Heart left ventricle (tissue), 16 donors: ENCODE data around the gene HMGB1. TPM values are rescaled to one million over a fixed set of nuclear protein-coding genes. Genes with fewer than 3 reads are reported as not detected.

Experiments used
- ATAC-seq, 4 donors: fragments of 200-7000 bp; cut with Tn5 transposase; one replicate each; pipeline ENCODE4 v1.9.1; 2020 to 2022; ENCODE audit warnings: moderate library complexity in 4 of 4, mild to moderate bottlenecking in 3 of 4, moderate number of reproducible peaks in 1 of 4
- DNase-seq, 5 donors: peaks; one replicate each; pipeline ENCODE4 v3.0.0-alpha.2; 2020
- H3K27ac ChIP-seq, 12 donors: fragments of 200-600 bp; sonication (generic) in 4 of 12; one replicate each; pipeline versions ENCODE4 v1.5.0 to v1.8.0; 2016 to 2022; ENCODE audit warnings: mild to moderate bottlenecking in 2 of 12
- H3K27me3 ChIP-seq, 9 donors: fragments of 200-600 bp; sonication (generic) in 2 of 9; one replicate each; pipeline versions ENCODE4 v1.5.1 to v1.8.0; 2016 to 2022; ENCODE audit warnings: mild to moderate bottlenecking in 3 of 9
- H3K36me3 ChIP-seq, 9 donors: fragments of 200-600 bp; sonication (generic) in 2 of 9; one replicate each; pipeline versions ENCODE4 v1.5.0 to v1.8.0; 2018 to 2022; ENCODE audit warnings: mild to moderate bottlenecking in 2 of 9
- H3K4me1 ChIP-seq, 12 donors: fragments of 200-600 bp; sonication (generic) in 4 of 12; one replicate each; pipeline versions ENCODE4 v1.5.0 to v1.8.0; 2016 to 2022; ENCODE audit warnings: mild to moderate bottlenecking in 3 of 12
- H3K4me3 ChIP-seq, 12 donors: fragments of 200-600 bp; sonication (generic) in 4 of 12; one replicate each; pipeline versions ENCODE4 v1.5.0 to v1.8.0; 2017 to 2022; ENCODE audit warnings: mild to moderate bottlenecking in 9 of 12, moderate library complexity in 4 of 12
- H3K9me3 ChIP-seq, 12 donors: fragments of 200-600 bp; sonication (generic) in 4 of 12; one replicate each; pipeline versions ENCODE4 v1.5.0 to v1.8.0; 2016 to 2022; ENCODE audit warnings: mild to moderate bottlenecking in 1 of 12
- CTCF ChIP-seq, 12 donors: fragments of 200-600 bp; sonication (generic) in 4 of 12; IDR thresholded peaks; one replicate each; pipeline versions ENCODE4 v1.5.0 to v1.8.0; 2018 to 2022; ENCODE audit warnings: antibody characterized with exemption in 12 of 12, mild to moderate bottlenecking in 5 of 12
- POLR2A ChIP-seq, 2 donors: fragments of 450-650 bp; IDR thresholded peaks; one replicate each; pipeline ENCODE4 v1.6.1; 2017; ENCODE audit warnings: antibody characterized with exemption in 2 of 2, mild to moderate bottlenecking in 2 of 2, moderate library complexity in 2 of 2
- WGBS, 4 donors: extraction: QIAGEN DNeasy Blood & Tissue Kit in 2 of 4; methylation state at CpG; one replicate each; pipeline versions ENCODE4 v1.1.5 to v1.1.7; 2013 to 2018; 5-methylcytosine and 5-hydroxymethylcytosine counted together
- intact Hi-C, 10 donors: fragments of 100-400 bp; cut with DNase I; formaldehyde crosslinking; loops; one replicate each; pipeline versions ENCODE4 v1.11.1 to v1.14.2; 2022
- polyA plus RNA-seq, 2 donors: library from polyadenylated mRNA; stranded (reverse); fragments of 200-250 nt; gene quantifications; one replicate each; pipeline ENCODE4 v1.2.3, GENCODE V29; 2013
- total RNA-seq, 9 donors: library from RNA; depleted of rRNA in 2 of 9; stranded (reverse); fragments of >200 nt in 2 of 9; fragmentation: NEBNext Ultra II Directional in 3 of 9; extraction: Animal tissue kit (Norgen Biotek cat#: 25700) in 3 of 9; gene quantifications; one replicate each; pipeline versions ENCODE4 v1.1.0 to v1.2.4, GENCODE V29; 2016 to 2023
- donor health status: ischemic (EF 13 %, LVEDD 7.1; RV severe dilation, severe dysfunction).
- donor health status: healthy with polysubstance abuse.
- donor health status: DM: no; HTN: yes; CAD: no.
- donor health status: DM: no; HTN: no; CAD: no.
- donor health status: ischemic (EF 25% LVEDD 6.9; RV normal size, moderate dysfunction).
- donor health status: ischemic (EF 25% LVEDD 5.7; RV mildly dilated, moderate dysfunction).
- donor health status: healthy.
- donor health status: DM: yes; HTN: yes; CAD: no.
- donor health status: ischemic (EF 35%, LVEDD 5.7; RV mildly dilated, moderate dysfunction).
- donor health status: nonischemic (EF 11% LVEDD 7.7; RV severe dilation, severe dysfunction).
- donor health status: DM: yes; HTN: yes; CAD: no.
- donor health status: PGD.
- donor health status: ischemic (EF 29% LVEDD 5.4; RV normal size, mild dysfunction).
- donor health status: nonischemic (EF 23%, LVEDD 6.1; RV moderate dilation, normal function).

HMGB1 gene
- total and polyA plus RNA-seq, 11 donors, result 137 to 361 (median 177) TPM

DNA sequence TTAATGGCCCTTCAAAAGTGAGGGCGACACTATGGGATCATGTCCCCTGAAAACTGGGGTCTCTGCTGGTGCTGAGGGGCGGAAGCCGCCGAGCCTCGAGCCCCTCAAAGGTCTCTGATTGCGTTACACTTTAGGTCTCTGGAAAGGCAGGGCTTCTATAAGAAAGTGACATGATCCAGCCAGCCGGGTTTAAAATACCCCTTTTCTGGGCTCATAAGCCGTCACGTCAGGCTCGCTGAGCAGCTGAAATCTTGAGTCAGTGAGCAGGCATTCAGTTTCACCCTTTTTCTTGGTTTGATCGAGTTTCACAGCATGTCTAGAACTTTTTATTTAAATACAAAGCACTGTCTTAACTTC, 600 bp upstream of the HMGB1 start:
- intact Hi-C loops, result loop anchor here in 8 of 10 donors (2.0 to 10.0 kb wide), 14 partner anchors 44 to 578 kb away; partner anchors contain the start of genes USPL1 (in 2 of the 8), KATNAL1 (in 1 of the 8) and UBE2L5 (in 1 of the 8)
- Histone ChIP-seq H3K9me3 (no peaks in the 10 kb centered on the region), H3K4me1 (peaks cover 2 to 38% (median 29%) of the 10 kb centered on the region in 12 donors), H3K27me3 (no peaks in the 10 kb centered on the region), H3K27ac (no peak overlapping the region), H3K36me3 (peaks cover 0 to 20% (median 18%) of the 10 kb centered on the region in 9 donors), H3K4me3 (peak overlapping the region in 5 of 12 donors; percentile 88 to 99 (median 97))
- TF ChIP-seq POLR2A (IDR thresholded peaks at IDR 0.05) (no peak), CTCF (IDR thresholded peaks at IDR 0.05) (no peak)
- ATAC-seq (no peak), DNase-seq (no peak)
- 2 to 10% (median 6%) methylated on average over 10 to 11 of the region's 11 CpGs for WGBS, 4 donors

GRCh38 chr13:30465343-30465592, 468 bp downstream of the HMGB1 start:
- H3K9me3 ChIP-seq, result no peaks in the 10 kb centered on the region
- DNase-seq (no peak), ATAC-seq (no peak)
- H3K4me1 ChIP-seq, result peaks cover 2 to 39% (median 29%) of the 10 kb centered on the region in 12 donors
- H3K27me3 ChIP-seq, result no peaks in the 10 kb centered on the region
- H3K27ac ChIP-seq, result peak overlapping the region; percentile 98 to 100 (median 99)
- H3K36me3 ChIP-seq, result peaks cover 0 to 27% (median 18%) of the 10 kb centered on the region in 9 donors
- TF ChIP-seq POLR2A (IDR thresholded peaks at IDR 0.05) (no peak), CTCF (IDR thresholded peaks at IDR 0.05) (no peak)
- WGBS, 4 donors, result 0 to 1% (median 0%) methylated on average over 14 to 41 of the region's 41 CpGs
- intact Hi-C loops, result loop anchor here in 9 of 10 donors (1.0 to 10.0 kb wide), 15 partner anchors 43 to 580 kb away; partner anchors contain the start of genes USPL1 (in 7 of the 9), KATNAL1 (in 1 of the 9) and UBE2L5 (in 1 of the 9)
- peak overlapping the region; percentile 70 to 99 (median 94) for H3K4me3 ChIP-seq

GRCh38 chr13:30464496-30465342, 1.0 kb downstream of the HMGB1 start:
- 0 to 1% (median 1%) methylated on average over 12 to 134 of the region's 136 CpGs for WGBS, 4 donors
- peak overlapping the region; percentile 97 to 100 (median 98) for H3K27ac ChIP-seq
- no peaks in the 10 kb centered on the region for H3K27me3 ChIP-seq
- TF ChIP-seq CTCF (IDR thresholded peaks at IDR 0.05) (no peak), POLR2A (IDR thresholded peaks at IDR 0.05) (no peak)
- peaks cover 2 to 39% (median 30%) of the 10 kb centered on the region in 12 donors for H3K4me1 ChIP-seq
- peak; percentile 31 to 80 (median 70) for ATAC-seq
- DNase-seq, result peak; percentile 78 to 90 (median 87)
- no peaks in the 10 kb centered on the region for H3K9me3 ChIP-seq
- H3K36me3 ChIP-seq, result peaks cover 0 to 30% (median 21%) of the 10 kb centered on the region in 9 donors
- intact Hi-C loops, result loop anchor here (1.0 to 10.0 kb wide), 23 partner anchors 42 to 612 kb away; partner anchors contain the start of genes USPL1 (in 8 of the 10), UBE2L5 (in 4 of the 10), KATNAL1 (in 2 of the 10) and UBL3 (in 1 of the 10)
- H3K4me3 ChIP-seq, result peak overlapping the region; percentile 53 to 99 (median 74)
